ENCODE data around the gene WNT5A.

DNA sequence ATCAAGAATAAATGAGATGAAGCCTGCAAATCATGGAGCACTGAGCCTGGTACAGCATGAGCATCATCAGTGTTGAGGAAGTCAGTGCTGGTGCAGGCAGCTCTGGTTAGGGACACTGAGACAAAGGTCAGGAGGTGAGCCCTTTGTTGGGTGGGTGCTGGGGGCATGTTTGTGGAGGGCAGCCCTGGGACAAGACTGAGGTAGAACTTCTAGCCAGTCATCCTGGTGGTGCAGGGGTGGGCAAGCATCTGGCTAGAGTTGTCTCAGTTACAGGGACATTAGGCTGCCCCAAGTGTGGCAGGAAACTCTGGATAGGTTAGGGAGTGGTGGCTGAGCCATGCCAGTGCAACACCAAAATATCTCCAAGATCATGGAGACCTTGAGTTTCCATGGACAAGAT, 27.3 kb downstream of the WNT5A start:
- TF ChIP-seq CTCF (IDR thresholded peaks at IDR 0.05; ENCODE audit: extremely low read depth in 1 of 2, insufficient read depth in 1 of 2, low read depth in 1 of 2, low read length in 2 of 2) (no peak), POLR2A (IDR thresholded peaks at IDR 0.05; ENCODE audit: low read depth, low read length) (no peak), POLR2AphosphoS5 (IDR thresholded peaks at IDR 0.05; ENCODE audit: insufficient read depth, low read depth, low read length) (no peak)
- TF ChIP-seq, protein P1, sequence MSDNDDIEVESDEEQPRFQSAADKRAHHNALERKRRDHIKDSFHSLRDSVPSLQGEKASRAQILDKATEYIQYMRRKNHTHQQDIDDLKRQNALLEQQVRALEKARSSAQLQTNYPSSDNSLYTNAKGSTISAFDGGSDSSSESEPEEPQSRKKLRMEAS (IDR thresholded peaks at IDR 0.05; ENCODE audit: insufficient read depth, insufficient read length), result no peak

Measured in endothelial cell of umbilical vein (primary cell).